ENCODE measurements around the gene C16orf89.
"Not testable (repeated sequence)": the region's sequence is repeated elsewhere in the genome, so short reads cannot be mapped to it uniquely, and the experiment has no call there.

The C16orf89 gene

DNA sequence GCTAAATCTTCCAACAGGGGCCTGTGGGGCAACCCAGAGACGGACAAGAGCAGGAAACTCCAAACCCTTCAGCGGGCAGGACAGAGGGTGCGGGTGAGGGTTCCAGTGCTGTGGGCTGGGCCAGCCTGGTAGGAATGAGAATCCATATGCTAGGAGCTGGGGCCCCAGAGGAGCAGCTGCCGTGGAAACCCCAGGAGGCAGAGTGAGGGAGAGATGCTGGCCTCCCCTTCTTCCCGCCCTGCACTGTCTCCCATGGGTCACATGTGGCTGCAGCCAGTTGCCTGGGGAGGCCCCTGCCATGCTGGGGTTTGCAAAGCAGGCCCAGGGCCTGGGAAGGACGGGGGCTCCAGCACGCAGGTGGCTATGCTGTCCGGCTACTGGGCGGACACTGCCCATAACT is 27.3 kb upstream of the C16orf89 start:
- H3K27ac ChIP-seq; CTCF ChIA-PET; POLR2A ChIA-PET (ENCODE audit: low non-redundant PET); DNase-seq (ENCODE audit: low spot score): not testable (repeated sequence)

DNA sequence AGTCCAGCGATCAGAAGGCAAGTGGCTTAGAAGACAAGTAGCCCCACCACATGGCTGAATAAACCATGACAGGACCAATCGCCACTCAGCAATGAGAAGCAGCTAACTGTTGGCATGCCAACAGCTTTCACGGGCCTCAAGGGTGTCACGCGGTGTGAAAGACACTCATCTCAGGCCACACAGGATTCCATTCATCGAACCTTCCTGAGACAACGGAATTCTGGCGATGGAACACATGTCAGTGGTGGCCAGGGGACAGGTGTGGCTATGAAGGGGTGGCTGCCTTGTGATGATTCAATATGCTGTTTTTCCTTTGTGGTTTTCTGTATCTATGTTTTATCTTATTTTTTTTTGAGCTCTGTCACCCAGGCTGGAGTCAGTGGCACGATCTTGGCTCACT is 24.8 kb upstream of the C16orf89 start:
- CTCF ChIA-PET; H3K27ac ChIP-seq; POLR2A ChIA-PET (ENCODE audit: low non-redundant PET); DNase-seq (ENCODE audit: low spot score): not testable (repeated sequence)

DNA sequence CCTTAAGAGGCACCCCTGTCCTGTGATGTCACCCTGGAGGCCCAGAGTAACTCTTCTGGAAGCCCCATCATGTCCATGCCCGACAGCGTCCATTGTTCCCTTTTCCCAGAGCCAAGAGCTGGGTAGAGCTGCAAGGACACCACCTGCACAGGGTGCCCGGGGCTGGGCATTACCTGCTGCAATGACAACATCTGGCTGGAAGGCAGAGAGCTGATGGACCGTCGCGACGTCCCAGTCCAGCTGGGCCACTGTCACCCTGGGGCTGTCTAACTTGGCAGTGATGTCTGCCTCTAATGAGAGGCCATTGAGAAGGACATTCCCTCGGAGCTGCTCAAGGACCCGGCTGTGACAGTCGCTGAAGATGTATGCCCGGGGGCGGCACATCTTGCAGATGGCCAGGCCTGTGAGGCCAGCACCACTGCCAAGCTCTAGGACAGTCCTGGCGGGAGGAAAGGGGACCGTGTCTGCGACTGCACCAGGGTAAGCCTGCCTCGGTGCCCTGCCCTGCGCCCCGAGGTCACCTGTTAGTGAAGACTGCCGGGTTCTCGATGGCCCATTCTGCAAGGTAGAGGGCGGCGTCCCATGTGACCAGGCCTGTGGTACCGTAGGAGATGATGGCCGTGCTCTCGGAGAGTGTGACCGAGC is 24.3 kb upstream of the C16orf89 start:
- H3K27ac ChIP-seq; POLR2A ChIA-PET (ENCODE audit: low non-redundant PET); DNase-seq (ENCODE audit: low spot score); CTCF ChIA-PET: not testable (repeated sequence)

DNA sequence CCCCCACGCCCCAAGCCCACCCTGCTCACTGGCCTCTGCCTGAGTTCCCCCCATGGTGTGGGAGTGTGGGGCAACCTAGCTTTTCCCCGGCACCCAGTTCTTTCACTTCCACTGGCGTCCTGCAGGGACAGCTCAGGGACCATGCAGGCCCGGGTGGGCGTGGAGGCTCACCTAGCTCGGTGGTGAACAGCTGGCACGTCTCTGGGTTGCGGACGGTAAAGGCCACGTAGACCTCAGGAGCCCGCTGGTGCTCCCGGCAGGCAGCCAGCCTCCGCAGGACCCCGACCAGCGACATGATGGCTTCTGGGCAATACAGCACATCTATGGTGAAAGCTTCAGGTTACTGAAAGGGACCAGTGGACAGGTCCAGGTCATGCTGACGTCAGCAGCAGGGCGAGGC is 23.2 kb upstream of the C16orf89 start:
- POLR2A ChIA-PET (ENCODE audit: low non-redundant PET) = not testable (repeated sequence)

DNA sequence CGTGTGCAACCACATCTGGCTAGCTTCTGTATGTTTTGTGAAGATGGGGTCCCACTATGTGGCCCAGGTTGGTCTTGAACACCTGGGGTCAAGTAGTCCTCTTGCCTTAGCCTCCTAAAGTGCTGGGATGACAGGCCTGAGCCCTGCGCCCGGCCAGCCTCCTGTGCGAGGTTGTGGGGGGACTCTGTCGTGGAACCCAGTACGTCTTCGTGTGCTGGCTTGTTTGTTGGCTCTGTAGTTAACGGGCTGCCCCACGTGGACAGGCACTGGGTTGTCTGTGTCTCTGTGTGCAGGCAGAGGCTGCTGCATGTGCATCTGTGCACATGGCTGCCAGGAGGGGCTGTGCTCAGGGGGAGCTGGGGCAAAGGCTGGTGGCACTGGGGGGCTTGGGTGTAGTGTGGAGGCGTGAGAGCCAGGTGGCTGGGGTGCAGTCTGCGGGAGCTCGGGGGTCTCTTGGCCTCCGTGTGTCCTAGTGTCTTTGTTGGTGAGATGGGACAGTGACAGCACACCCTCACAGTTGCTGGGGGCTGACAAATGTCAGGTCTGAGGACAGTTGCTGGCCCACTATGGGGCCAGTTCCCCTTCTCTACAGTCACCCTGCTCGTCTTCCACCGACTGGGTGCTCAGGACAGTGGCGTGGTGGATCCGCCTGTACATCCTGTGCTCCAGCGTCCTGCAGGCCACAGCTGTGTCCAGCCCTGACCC is 22.5 kb upstream of the C16orf89 start:
- DNase-seq (ENCODE audit: low spot score); POLR2A ChIA-PET (ENCODE audit: low non-redundant PET); CTCF ChIA-PET; H3K27ac ChIP-seq: not testable (repeated sequence)

More for the DNA sequence above, 23.2 kb upstream of the C16orf89 start:
- CTCF ChIA-PET; DNase-seq (ENCODE audit: low spot score); H3K27ac ChIP-seq: not testable (repeated sequence)

DNA sequence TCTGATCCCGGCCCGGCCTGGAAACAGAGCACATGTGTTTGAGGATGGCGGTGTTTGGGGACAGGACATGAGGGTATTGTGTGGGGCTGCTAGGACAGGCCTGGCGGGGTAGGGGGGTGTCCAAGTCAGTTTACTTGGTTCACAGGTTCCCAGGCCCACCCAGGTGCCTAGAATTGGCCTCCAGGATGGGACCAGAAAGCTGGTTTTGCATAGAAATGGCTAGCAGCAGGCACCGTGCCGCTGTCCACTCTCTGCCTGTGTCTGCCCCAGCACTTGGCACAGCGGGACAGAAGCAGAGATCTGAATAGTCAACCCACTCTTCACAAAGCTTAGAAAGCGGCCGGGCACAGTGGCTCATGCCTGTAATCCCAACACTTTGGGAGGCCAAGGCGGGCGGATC is 20.0 kb upstream of the C16orf89 start:
- DNase-seq (ENCODE audit: low spot score); H3K27ac ChIP-seq; POLR2A ChIA-PET (ENCODE audit: low non-redundant PET): not testable (repeated sequence)
- CTCF ChIA-PET = interaction anchor here (0.6 kb wide), 1 partner anchor 30 kb away, joined by 3 read pairs; no protein-coding TSS in a partner anchor

DNA sequence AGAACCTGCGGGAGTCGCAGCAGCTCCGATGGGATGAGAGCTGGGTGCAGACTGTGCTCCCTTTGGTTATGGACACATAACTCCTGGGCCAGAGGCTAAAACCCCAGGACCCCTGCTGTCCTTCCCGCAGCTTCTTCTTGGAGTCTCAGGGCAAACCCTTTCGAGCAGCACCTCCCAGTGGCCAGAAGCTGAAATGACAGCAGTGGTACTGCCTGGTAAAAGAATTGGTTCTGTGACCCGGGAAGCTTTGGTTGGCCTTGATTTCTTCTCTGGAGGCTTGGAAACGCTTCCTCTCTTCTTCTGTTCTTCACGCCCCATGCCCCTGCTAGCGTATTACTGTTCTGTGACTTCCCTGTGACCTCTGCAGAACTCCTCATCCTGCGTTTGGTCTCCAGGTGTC is 19.0 kb upstream of the C16orf89 start:
- POLR2A ChIA-PET (ENCODE audit: low non-redundant PET); CTCF ChIA-PET; H3K27ac ChIP-seq; DNase-seq (ENCODE audit: low spot score): not testable (repeated sequence)
- TF ChIP-seq, protein P1, sequence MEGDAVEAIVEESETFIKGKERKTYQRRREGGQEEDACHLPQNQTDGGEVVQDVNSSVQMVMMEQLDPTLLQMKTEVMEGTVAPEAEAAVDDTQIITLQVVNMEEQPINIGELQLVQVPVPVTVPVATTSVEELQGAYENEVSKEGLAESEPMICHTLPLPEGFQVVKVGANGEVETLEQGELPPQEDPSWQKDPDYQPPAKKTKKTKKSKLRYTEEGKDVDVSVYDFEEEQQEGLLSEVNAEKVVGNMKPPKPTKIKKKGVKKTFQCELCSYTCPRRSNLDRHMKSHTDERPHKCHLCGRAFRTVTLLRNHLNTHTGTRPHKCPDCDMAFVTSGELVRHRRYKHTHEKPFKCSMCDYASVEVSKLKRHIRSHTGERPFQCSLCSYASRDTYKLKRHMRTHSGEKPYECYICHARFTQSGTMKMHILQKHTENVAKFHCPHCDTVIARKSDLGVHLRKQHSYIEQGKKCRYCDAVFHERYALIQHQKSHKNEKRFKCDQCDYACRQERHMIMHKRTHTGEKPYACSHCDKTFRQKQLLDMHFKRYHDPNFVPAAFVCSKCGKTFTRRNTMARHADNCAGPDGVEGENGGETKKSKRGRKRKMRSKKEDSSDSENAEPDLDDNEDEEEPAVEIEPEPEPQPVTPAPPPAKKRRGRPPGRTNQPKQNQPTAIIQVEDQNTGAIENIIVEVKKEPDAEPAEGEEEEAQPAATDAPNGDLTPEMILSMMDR (conservative IDR thresholded peaks at IDR 0.05; ENCODE audit: low read depth) = peak; percentile 56

DNA sequence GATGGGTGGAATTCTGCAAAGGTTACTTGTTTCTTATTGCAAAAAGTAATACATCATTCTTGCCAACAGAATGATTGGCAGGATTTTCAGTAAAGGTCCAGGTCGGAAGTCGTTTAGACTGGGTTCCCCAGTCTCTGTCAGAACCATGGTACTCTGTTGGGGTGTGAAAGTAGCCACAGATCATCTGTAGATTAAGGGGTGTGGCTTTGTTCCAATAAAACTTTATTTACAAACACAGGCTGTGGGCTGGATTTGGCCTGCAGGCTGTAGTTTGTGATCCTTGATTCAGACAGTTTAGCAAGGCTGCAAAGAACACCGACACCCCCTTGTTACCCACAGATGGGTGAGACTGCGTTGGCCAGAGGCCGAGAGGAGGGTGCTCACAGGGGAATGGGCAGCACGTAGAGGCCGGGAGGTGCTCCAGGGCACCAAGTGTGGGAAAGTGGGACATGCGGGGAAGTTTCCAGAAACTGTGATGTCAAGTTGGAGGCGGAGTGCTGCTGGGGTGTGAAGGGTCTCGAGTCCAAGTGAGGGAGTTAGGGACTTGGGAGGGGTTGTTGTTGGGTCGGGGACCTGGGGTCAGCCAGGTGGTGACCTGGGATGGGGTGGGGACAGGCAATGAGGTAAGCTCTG is 18.5 kb upstream of the C16orf89 start:
- H3K27ac ChIP-seq; DNase-seq (ENCODE audit: low spot score); CTCF ChIA-PET; POLR2A ChIA-PET (ENCODE audit: low non-redundant PET): not testable (repeated sequence)

DNA sequence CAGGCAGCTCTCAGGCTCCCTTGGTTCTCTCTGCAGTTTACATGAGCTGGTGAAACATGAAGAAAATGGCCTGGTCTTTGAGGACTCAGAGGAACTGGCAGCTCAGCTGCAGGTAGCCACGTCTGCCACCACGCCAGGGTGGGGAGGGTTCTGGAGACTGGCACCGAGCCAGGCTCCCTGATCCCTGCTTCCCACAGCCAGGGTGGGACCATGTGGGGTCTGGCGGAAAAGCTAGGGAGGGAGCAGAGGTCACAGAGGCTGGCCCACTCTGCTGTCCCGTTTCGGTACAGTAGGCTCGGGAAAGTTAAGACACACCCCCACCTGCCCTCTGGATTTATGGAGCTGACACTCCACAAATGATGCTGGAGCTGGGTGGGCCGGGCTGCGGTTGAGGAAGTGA is 17.9 kb upstream of the C16orf89 start:
- DNase-seq (ENCODE audit: low spot score); POLR2A ChIA-PET (ENCODE audit: low non-redundant PET); CTCF ChIA-PET: not testable (repeated sequence)
- peak overlapping the region; percentile 12 for H3K27ac ChIP-seq

DNA sequence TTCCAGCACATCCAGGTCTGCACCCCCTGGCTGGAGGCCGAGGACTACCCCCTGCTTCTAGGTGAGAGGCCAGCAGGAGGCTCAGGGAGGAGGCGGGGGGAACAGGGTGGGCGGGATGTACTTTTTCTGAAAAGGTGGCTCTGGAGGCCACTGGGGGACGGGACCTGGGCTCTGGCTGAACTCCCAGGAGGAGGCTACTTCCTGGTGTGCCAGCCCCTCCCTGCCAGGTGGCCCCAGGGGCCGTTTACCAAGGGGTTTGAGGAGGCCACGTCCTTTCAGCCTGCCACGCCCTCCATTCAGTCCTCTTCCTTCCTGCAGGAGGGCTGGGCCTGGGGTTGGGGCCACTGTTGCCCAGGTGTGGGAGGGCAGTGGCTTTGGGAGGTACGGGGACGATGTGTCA is 15.2 kb upstream of the C16orf89 start:
- H3K27ac ChIP-seq; POLR2A ChIA-PET (ENCODE audit: low non-redundant PET); CTCF ChIA-PET; DNase-seq (ENCODE audit: low spot score): not testable (repeated sequence)

DNA sequence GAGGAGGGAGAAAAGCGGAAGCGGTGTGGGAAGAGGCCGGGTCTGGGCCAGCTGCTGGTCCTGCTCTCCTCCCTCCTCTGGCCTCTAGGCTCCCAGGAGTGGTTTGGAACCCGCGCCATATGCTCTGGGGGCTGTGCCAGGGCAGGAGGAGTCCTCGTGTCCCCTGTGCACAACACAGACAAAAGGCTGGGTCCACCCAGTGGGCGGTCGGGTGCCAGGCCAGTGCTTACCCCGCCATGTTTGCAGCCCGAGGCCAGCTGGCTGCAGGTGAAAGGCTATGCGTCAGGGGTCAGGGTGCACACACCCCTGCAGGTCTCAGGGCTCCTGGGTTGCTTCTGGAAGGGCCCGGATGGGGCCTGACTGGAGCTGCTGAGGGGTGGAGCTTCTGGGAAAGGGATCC is 14.7 kb upstream of the C16orf89 start:
- DNase-seq (ENCODE audit: low spot score); H3K27ac ChIP-seq; POLR2A ChIA-PET (ENCODE audit: low non-redundant PET); CTCF ChIA-PET: not testable (repeated sequence)

DNA sequence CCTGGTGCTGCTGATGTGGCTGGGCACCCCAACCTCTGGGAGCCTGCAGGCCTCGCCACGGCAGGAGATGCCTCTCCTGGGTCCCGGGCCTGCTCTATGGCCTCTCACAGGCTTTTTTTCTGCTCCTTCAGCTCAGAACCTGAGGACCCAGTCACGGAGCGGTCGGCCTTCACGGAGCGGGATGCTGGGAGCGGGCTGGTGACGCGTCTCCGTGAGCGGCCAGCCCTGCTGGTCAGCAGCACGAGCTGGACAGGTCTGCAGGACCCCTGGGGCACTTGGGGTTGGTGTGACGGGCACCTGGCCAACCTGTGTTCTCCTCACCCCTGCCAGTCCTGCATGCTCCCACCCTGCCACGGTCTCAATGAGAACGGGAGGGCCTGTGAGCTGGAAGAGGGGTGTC is 12.9 kb upstream of the C16orf89 start:
- H3K27ac ChIP-seq = no peak overlapping the region
- DNase-seq (ENCODE audit: low spot score) = no peak
- ChIA-PET CTCF (no interaction called here), POLR2A (ENCODE audit: low non-redundant PET) (no interaction called here)
- TF ChIP-seq, protein P1 (conservative IDR thresholded peaks at IDR 0.05; ENCODE audit: low read depth) = no peak

Measured in RWPE1 (cell line).